ENCODE measurements around the gene TRIP13.

TRIP13 gene

DNA sequence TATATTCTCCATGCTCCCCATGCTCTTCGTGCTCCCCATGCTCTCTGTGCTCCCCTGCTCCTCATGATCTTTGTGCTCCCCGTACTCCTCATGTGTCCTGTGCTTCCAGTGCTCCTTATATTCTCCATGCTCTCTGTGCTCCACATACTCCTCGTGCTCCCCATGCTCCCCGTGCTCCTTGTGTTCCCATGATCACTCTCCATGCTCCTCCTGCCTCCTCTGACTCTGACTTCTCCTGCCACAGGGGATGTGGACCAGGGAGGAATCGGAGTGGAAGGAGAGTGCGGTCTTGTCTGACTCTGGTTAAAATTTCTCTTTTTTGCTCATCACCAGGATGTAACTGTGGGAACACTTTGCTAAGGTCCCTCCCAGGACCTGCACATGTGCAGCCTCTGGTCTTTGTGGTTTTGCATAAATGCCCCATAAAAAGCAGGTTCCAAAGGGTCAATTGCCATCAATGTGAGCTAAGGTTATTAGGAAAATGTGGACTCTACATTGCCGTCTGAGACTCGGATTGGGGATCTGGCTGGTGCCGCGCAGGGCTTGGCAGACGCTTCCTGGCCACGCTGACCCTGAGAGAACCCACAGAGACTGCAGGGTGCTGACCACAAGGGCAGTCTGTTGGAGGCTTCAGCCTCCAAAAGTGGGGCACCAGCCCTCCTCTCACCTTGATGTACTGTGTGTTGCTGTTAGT, 52.5 kb downstream of the TRIP13 start:
- Histone ChIP-seq H3K36me3 (ENCODE audit: control insufficient read depth, insufficient read depth, low read length) (no peaks in the 10 kb centered on the region), H3K9me3 (ENCODE audit: control insufficient read depth, insufficient read depth, low read length) (no peaks in the 10 kb centered on the region), H3K27ac (ENCODE audit: low read depth, low read length) (no peak overlapping the region), H3K9ac (ENCODE audit: low read depth, low read length) (no peak overlapping the region), H3K27me3 (ENCODE audit: control insufficient read depth, insufficient read depth, low read length) (peaks cover 12% of the 10 kb centered on the region; the same call in 1 of the 2 replicates), H3K4me1 (ENCODE audit: control insufficient read depth, insufficient read depth, low read length) (peaks cover 7% of the 10 kb centered on the region; the same call in 1 of the 2 replicates), H3K4me3 (ENCODE audit: low read depth, low read length) (no peak overlapping the region)

DNA sequence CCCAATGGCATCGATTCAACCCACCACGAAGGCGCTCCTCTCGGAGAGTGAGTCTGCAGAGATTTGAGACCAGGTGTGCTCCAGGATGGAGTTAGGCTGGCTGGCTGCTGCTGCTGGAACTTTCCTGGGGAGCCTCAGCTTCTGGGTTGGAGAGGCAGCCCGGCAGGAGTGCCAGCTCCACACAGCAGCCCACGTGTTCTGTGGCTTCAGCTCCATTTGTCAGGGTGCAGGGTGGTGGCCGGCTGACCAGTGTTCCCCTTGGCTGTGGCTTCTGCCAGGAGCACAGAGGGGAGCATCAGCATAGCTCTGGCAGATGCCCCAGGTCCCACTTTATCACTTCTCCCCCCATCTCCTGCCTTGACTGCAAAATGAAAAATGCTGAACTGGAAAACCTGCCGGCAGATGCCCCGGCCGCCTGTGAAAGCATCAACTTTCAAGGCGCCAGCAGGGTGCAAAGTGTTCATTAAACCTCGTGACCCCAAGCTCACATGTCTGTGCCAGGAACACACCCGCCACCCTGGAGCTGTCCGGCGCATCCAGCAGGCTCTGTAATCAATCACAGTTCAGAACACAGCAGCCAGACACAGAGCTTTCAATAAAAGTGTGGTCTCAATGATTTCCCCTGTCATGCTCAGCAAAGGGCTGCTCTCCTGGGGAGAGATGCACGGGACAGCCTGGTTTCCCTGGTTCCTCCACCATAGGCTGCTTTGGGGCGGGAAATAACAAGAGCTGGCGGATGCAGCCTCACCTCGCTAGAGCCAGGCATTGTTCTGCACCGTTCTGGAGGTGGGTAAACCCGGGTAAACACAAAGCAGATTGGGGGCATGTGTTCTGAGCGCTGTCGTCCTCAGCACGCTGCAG, 53.2 kb downstream of the TRIP13 start:
- Histone ChIP-seq H3K36me3 (ENCODE audit: control insufficient read depth, insufficient read depth, low read length) (no peaks in the 10 kb centered on the region), H3K4me1 (ENCODE audit: control insufficient read depth, insufficient read depth, low read length) (peaks cover 7% of the 10 kb centered on the region; the same call in 1 of the 2 replicates), H3K4me3 (ENCODE audit: low read depth, low read length) (no peak overlapping the region), H3K9me3 (ENCODE audit: control insufficient read depth, insufficient read depth, low read length) (no peaks in the 10 kb centered on the region), H3K27ac (ENCODE audit: low read depth, low read length) (no peak overlapping the region), H3K27me3 (ENCODE audit: control insufficient read depth, insufficient read depth, low read length) (peaks cover 12% of the 10 kb centered on the region; the same call in 1 of the 2 replicates), H3K9ac (ENCODE audit: low read depth, low read length) (no peak overlapping the region)

DNA sequence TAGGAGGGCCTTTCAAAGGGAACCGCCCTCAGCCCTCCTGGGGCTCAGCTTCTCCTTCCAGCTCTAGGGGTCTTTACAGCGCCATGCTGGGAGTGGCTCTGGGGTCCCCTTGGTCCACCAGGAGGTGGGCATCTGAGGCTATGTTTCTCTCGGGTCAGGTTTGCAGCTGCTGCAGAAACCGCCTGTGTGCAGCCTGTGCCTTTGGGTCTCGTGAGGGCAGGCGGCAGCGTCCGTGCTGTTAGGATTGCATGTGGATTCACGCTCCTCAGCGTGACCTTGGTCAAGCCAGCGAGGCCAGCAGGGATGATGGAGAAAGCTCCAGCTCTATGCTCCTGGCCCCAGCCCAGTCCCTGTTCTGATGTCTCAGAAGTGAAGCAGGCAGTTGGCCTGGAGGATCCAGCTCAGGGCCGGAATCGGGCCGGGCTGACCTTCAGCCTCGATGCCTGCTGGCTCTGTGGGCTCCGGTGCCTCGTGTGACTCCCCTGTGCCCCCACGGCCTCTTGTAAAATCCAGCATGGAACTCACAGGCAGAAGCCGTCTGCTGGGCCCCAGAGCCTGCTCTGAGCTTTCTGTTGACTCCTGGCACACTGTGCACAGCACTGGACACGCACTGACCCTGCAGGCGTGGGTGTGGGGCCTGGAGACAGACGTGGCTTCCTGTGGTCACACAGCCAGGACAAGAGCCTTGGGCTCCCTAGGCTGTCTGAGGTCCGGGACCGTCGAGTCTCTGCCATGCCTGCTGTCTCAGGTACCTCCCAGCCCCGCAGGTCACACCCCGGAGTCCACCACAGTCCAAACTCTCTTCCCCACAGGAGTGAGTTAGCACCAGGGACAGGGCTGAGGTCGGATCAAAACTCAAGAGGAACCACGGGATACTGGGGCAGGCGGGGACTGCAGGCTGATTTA, 54.3 kb downstream of the TRIP13 start:
- Histone ChIP-seq H3K9me3 (ENCODE audit: control insufficient read depth, insufficient read depth, low read length) (no peaks in the 10 kb centered on the region), H3K36me3 (ENCODE audit: control insufficient read depth, insufficient read depth, low read length) (no peaks in the 10 kb centered on the region), H3K4me1 (ENCODE audit: control insufficient read depth, insufficient read depth, low read length) (peaks cover 7% of the 10 kb centered on the region; the same call in 1 of the 2 replicates), H3K27me3 (ENCODE audit: control insufficient read depth, insufficient read depth, low read length) (peaks cover 12% of the 10 kb centered on the region; the same call in 1 of the 2 replicates), H3K9ac (ENCODE audit: low read depth, low read length) (no peak overlapping the region), H3K4me3 (ENCODE audit: low read depth, low read length) (no peak overlapping the region), H3K27ac (ENCODE audit: low read depth, low read length) (no peak overlapping the region)

DNA sequence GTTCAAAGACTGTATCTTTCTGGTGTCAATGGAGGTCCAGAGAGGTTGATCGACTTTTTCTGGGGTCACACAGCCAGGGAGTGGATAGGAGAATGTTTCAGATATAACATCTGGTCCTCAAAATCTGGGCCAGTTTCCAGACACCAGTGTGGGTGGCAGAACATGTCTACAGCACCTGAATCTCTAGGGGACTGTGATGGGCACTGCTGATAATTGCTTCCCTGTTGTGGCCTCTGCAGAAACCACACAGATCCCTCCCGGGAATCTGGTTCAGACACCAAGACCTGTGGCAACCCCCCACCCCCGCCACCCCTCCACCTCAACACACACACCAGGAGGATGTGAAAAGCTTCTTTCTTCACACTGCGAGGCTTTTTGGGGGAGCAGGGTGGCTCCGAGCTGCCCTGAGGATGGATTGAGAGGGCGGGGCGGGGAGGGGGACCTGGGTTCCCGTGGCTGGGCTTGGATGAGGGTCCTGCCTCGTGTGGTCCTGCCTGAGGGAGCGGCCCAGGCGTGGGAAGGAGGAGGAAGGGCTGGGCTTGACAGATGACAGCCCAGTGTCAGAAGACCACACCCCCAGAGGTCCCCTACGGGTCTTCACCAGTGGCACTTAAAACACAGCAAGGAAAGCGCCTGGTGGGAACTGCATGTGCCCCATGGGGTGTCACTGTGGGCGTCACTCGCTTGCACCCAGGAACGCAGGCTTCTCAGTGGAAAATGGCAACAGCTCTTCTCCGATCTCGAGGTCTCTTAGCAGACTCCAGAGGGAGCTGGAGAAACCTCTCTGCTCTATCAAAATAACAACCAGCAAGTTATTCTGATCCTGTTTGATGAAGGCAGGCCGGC, 55.2 kb downstream of the TRIP13 start:
- no peaks in the 10 kb centered on the region for H3K36me3 ChIP-seq (ENCODE audit: control insufficient read depth, insufficient read depth, low read length)
- H3K4me3 ChIP-seq (ENCODE audit: low read depth, low read length), result no peak overlapping the region
- peaks cover 7% of the 10 kb centered on the region; the same call in 1 of the 2 replicates for H3K4me1 ChIP-seq (ENCODE audit: control insufficient read depth, insufficient read depth, low read length)
- no peaks in the 10 kb centered on the region for H3K9me3 ChIP-seq (ENCODE audit: control insufficient read depth, insufficient read depth, low read length)
- H3K27ac ChIP-seq (ENCODE audit: low read depth, low read length), result no peak overlapping the region
- no peak overlapping the region for H3K9ac ChIP-seq (ENCODE audit: low read depth, low read length)
- peaks cover 12% of the 10 kb centered on the region; the same call in 1 of the 2 replicates for H3K27me3 ChIP-seq (ENCODE audit: control insufficient read depth, insufficient read depth, low read length)

DNA sequence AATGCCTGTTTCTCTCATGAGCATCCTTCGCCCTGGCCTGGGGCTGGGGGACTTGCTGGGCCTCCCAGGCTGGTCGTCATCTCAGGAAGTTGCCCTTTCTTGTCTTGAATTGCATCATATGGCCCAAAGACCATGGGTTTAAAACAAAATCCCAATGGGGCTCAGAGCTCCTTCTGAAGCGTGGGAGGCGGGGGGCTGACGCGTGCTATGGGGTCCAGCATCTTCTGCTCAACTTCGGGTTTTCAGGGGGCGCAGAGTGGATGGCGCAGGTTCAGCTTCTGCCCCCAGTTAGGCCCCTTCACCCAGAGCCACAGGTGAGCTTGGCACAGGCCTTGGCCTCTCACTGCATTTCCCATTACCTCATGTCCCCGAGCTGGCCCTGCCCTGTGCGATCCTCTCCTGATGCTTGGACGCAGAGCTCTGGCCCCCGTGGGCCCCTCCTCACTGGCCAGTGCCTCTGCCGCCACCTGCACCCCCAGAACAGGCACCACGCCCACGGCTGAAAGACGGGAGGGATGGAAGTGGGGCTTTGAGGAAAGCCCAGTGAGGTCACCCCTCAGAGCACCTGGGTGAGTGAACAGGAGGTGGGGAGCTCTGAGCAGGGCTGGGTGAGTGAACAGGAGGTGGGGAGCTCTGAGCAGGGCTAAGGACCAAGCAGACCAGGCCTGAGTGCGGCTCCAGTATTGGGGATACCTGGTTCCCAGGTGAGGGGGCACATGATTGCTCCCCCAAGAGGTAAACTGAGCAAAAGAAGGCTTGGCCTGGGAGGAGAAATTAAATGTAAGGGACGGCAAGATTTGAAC, 56.0 kb downstream of the TRIP13 start:
- Histone ChIP-seq H3K36me3 (ENCODE audit: control insufficient read depth, insufficient read depth, low read length) (no peaks in the 10 kb centered on the region), H3K9ac (ENCODE audit: low read depth, low read length) (no peak overlapping the region), H3K27me3 (ENCODE audit: control insufficient read depth, insufficient read depth, low read length) (peaks cover 12% of the 10 kb centered on the region; the same call in 1 of the 2 replicates), H3K9me3 (ENCODE audit: control insufficient read depth, insufficient read depth, low read length) (no peaks in the 10 kb centered on the region), H3K4me3 (ENCODE audit: low read depth, low read length) (no peak overlapping the region), H3K4me1 (ENCODE audit: control insufficient read depth, insufficient read depth, low read length) (peaks cover 7% of the 10 kb centered on the region; the same call in 1 of the 2 replicates), H3K27ac (ENCODE audit: low read depth, low read length) (no peak overlapping the region)

DNA sequence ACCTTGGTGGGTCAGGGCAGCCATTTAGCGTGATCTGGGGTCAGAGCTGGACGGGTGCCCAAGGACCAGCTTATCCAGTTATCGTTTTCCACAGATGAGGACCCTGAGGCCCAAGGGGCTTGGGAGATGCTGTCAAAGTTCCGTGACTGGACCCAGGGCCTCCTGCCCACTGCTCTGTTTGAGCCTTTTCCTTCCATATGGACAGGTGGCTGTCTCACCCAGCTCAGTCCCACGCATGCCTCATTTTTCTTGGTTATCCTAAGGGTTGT, 56.5 kb downstream of the TRIP13 start:
- no peaks in the 10 kb centered on the region for H3K9me3 ChIP-seq (ENCODE audit: control insufficient read depth, insufficient read depth, low read length)
- H3K4me3 ChIP-seq (ENCODE audit: low read depth, low read length), result no peak overlapping the region
- H3K9ac ChIP-seq (ENCODE audit: low read depth, low read length), result no peak overlapping the region
- no peaks in the 10 kb centered on the region for H3K36me3 ChIP-seq (ENCODE audit: control insufficient read depth, insufficient read depth, low read length)
- H3K27me3 ChIP-seq (ENCODE audit: control insufficient read depth, insufficient read depth, low read length), result peaks cover 12% of the 10 kb centered on the region; the same call in 1 of the 2 replicates
- no peak overlapping the region for H3K27ac ChIP-seq (ENCODE audit: low read depth, low read length)
- peaks cover 7% of the 10 kb centered on the region; the same call in 1 of the 2 replicates for H3K4me1 ChIP-seq (ENCODE audit: control insufficient read depth, insufficient read depth, low read length)

GRCh38 chr5:949815-950560, 57.3 kb downstream of the TRIP13 start:
- Histone ChIP-seq H3K4me1 (ENCODE audit: control insufficient read depth, insufficient read depth, low read length) (peaks cover 7% of the 10 kb centered on the region; the same call in 1 of the 2 replicates), H3K4me3 (ENCODE audit: low read depth, low read length) (no peak overlapping the region), H3K9me3 (ENCODE audit: control insufficient read depth, insufficient read depth, low read length) (no peaks in the 10 kb centered on the region), H3K36me3 (ENCODE audit: control insufficient read depth, insufficient read depth, low read length) (no peaks in the 10 kb centered on the region), H3K27ac (ENCODE audit: low read depth, low read length) (no peak overlapping the region), H3K27me3 (ENCODE audit: control insufficient read depth, insufficient read depth, low read length) (peaks cover 12% of the 10 kb centered on the region; the same call in 1 of the 2 replicates), H3K9ac (ENCODE audit: low read depth, low read length) (no peak overlapping the region)

GRCh38 chr5:951940-952596, 59.4 kb downstream of the TRIP13 start:
- Histone ChIP-seq H3K4me1 (ENCODE audit: control insufficient read depth, insufficient read depth, low read length) (0 out of 2 replicates have a peak, but pooled peaks cover 5% of the 10 kb centered on the region), H3K36me3 (ENCODE audit: control insufficient read depth, insufficient read depth, low read length) (no peaks in the 10 kb centered on the region), H3K27ac (ENCODE audit: low read depth, low read length) (no peak overlapping the region), H3K27me3 (ENCODE audit: control insufficient read depth, insufficient read depth, low read length) (no peaks in the 10 kb centered on the region), H3K9me3 (ENCODE audit: control insufficient read depth, insufficient read depth, low read length) (no peaks in the 10 kb centered on the region), H3K9ac (ENCODE audit: low read depth, low read length) (no peak overlapping the region), H3K4me3 (ENCODE audit: low read depth, low read length) (no peak overlapping the region)

Measured in HUES48 (cell line).